H1 (cell line): ENCODE data around the gene MOB3B. TPM values are rescaled to one million over a fixed set of nuclear protein-coding genes. Genes with fewer than 3 reads are reported as not detected.

Source experiments
- TEAD4 ChIP-seq: IDR thresholded peaks from 2 replicates; pipeline ENCODE4 v1.6.1; 2012; ENCODE audit warnings: low read depth, low read length, inconsistent platforms, mixed read lengths
- polyA plus RNA-seq, 7 experiments: library from polyadenylated mRNA; depleted of rRNA in 3 of 7; stranded (reverse) in 5 of 7; unstranded in 2 of 7; fragments of >200 nt in 5 of 7; fragments of 200-250 nt in 2 of 7; gene quantifications; 1 replicate in 5 of 7; 2 replicates in 1 of 7; 4 replicates in 1 of 7; pipeline versions ENCODE4 v1.2.1 to v1.2.3, GENCODE V29; 2011 to 2013; ENCODE audit warnings: missing spikeins in 2 of 7, mixed read lengths in 2 of 7
- total RNA-seq: library from RNA; stranded (reverse); fragmentation: NEBNext Ultra II Directional; extraction: Animal tissue kit (Norgen Biotek cat#: 25700); gene quantifications from 2 replicates; pipeline ENCODE4 v1.2.1, GENCODE V29; 2021

MOB3B gene
- total and polyA plus RNA-seq, 2 of the 8 experiments (the other 6 are each of a cell fraction or from before 2014, with no cell fraction given): 12.7 to 16.1 TPM

- no peak for TF ChIP-seq TEAD4
These were observed at the start of gene MOB3B (continued) for GRCh38 chr9:27529316-27530278.
